GM19452 (cell line): ENCODE results near the gene ITGA1.

Experiments
- ATAC-seq: cut with Tn5 transposase; IDR thresholded peaks from one replicate; pipeline ENCODE4 v1.9.1; 2021; ENCODE audit not compliant: unreplicated experiment

Gene ITGA1

GRCh38 chr5:52989781-52990527 lies 202.2 kb downstream of the ITGA1 start:
- peak; percentile 39 for ATAC-seq

GRCh38 chr5:52990528-52990925 lies 202.8 kb downstream of the ITGA1 start:
- ATAC-seq, result no peak

- no peak for ATAC-seq
Observed at GRCh38 chr5:52993367-52993766, 205.7 kb downstream of the ITGA1 start.

GRCh38 chr5:52994266-52994665 lies 206.6 kb downstream of the ITGA1 start:
- no peak for ATAC-seq

- ATAC-seq, result no peak
Observed at GRCh38 chr5:52995095-52995494, 207.4 kb downstream of the ITGA1 start.

GRCh38 chr5:52995914-52996313 lies 208.2 kb downstream of the ITGA1 start:
- no peak for ATAC-seq

GRCh38 chr5:52996979-52997378 lies 209.3 kb downstream of the ITGA1 start:
- no peak for ATAC-seq

- ATAC-seq, result no peak
Observed at GRCh38 chr5:52997424-52997823, 209.7 kb downstream of the ITGA1 start.

GRCh38 chr5:52998552-52999313 lies 211.0 kb downstream of the ITGA1 start:
- peak; percentile 58 for ATAC-seq

GRCh38 chr5:52999344-52999949 lies 211.7 kb downstream of the ITGA1 start:
- ATAC-seq, result peak; percentile 34

GRCh38 chr5:53001541-53001940 lies 213.8 kb downstream of the ITGA1 start:
- no peak for ATAC-seq

GRCh38 chr5:53002491-53002890 lies 214.8 kb downstream of the ITGA1 start:
- no peak for ATAC-seq

- ATAC-seq, result no peak
Observed at GRCh38 chr5:53003144-53003543, 215.4 kb downstream of the ITGA1 start.

- ATAC-seq, result no peak
Observed at GRCh38 chr5:53006911-53007890, 219.5 kb downstream of the ITGA1 start.

- peak; percentile 91 for ATAC-seq
Observed at GRCh38 chr5:53008751-53009150, 221.0 kb downstream of the ITGA1 start.
